GM06990 (cell line): ENCODE measurements around the gene MAP3K20.

Experiments used
- DNase-seq: peaks from one replicate; pipeline ENCODE4 v3.0.0-alpha.2; 2011; ENCODE audit not compliant: insufficient read length; ENCODE audit errors: extremely low read depth
- H3K27me3 ChIP-seq: replicated peaks from 2 replicates; pipeline ENCODE4 v1.6.0; 2011; ENCODE audit warnings: low read length; ENCODE audit not compliant: control insufficient read depth, insufficient read depth
- H3K36me3 ChIP-seq: 2 replicates; pipeline ENCODE4 v1.5.1; 2011; ENCODE audit warnings: low read length; ENCODE audit not compliant: control insufficient read depth, insufficient read depth
- H3K4me3 ChIP-seq: replicated peaks from 2 replicates; pipeline ENCODE4 v1.5.1; 2011; ENCODE audit warnings: low read depth, mild to moderate bottlenecking, control low read depth, low read length
- CTCF ChIP-seq: IDR thresholded peaks from 2 replicates; pipeline ENCODE4 v1.5.1; 2011; ENCODE audit warnings: low read length, control low read depth, mild to moderate bottlenecking, inconsistent platforms; ENCODE audit not compliant: insufficient read depth, poor library complexity, severe bottlenecking

MAP3K20 gene

GRCh38 chr2:173054466-173054865 lies 21.2 kb upstream of the MAP3K20 start:
- H3K27me3 ChIP-seq, result no peaks in the 10 kb centered on the region
- no peak overlapping the region for H3K4me3 ChIP-seq
- TF ChIP-seq CTCF, result no peak
- no peak for DNase-seq
- no peaks in the 10 kb centered on the region for H3K36me3 ChIP-seq

DNA sequence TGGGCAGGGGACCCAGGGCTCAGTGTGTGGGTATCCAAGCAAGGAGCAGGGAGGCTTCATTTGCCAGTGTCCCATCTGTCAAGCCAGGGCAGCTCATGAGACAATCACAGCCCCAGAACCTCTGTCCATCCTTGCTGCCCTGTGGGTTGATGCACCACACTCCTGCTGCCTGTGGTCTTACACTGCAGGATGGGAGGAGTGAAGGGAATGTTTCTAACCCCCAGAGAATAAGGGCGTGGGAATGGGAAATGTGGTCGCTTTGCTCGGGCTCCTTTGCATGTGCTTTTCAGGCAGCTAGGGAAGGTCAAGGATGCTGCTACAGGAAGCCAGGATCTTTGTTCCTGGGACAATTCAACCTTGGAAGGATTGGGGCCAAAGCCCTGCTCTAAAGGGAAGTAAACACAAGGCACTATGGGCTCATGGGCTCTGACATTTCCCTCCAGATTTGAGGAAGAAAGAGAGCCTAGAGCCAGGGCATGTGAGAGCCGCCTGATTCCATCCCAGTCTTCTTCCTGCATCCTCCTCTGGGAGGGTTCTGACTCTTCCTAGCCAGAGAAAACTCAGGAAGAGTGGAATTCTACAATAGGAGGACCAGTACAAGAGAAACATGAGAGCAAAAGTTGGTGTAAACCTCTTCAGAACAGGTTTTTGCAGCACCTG lies 18.8 kb upstream of the MAP3K20 start:
- no peaks in the 10 kb centered on the region for H3K36me3 ChIP-seq
- H3K27me3 ChIP-seq, result no peaks in the 10 kb centered on the region
- DNase-seq, result no peak
- TF ChIP-seq CTCF, result no peak
- H3K4me3 ChIP-seq, result no peak overlapping the region

GRCh38 chr2:173058097-173058496 lies 17.5 kb upstream of the MAP3K20 start:
- no peak overlapping the region for H3K4me3 ChIP-seq
- TF ChIP-seq CTCF, result no peak
- no peaks in the 10 kb centered on the region for H3K27me3 ChIP-seq
- H3K36me3 ChIP-seq, result no peaks in the 10 kb centered on the region
- DNase-seq, result no peak

- DNase-seq, result no peak
- no peak for TF ChIP-seq CTCF
- H3K36me3 ChIP-seq, result no peaks in the 10 kb centered on the region
- no peaks in the 10 kb centered on the region for H3K27me3 ChIP-seq
- H3K4me3 ChIP-seq, result no peak overlapping the region
These were observed 17.0 kb upstream of the MAP3K20 start for GRCh38 chr2:173058673-173059072.

DNA sequence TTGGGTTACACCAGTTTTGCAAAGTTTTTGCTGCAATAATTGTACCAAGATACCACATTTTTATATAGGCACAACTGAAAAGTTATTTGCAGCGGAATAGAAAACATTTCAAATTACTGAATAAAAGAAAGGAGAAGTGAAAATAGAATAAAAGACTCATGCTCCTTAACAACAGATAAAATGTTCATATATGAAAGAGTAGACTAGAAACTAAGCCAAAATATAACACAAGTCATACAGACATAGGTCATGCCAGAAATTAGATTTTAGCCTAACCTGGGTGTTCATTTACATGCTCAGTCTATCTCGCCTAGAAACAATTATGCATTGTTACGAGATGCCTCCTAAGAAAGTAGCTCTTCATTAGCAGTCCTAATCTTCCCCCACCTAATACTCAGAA lies 16.4 kb upstream of the MAP3K20 start:
- no peak for DNase-seq
- H3K27me3 ChIP-seq, result no peaks in the 10 kb centered on the region

More for the DNA sequence above, 16.4 kb upstream of the MAP3K20 start:
- no peaks in the 10 kb centered on the region for H3K36me3 ChIP-seq
- no peak overlapping the region for H3K4me3 ChIP-seq
- TF ChIP-seq CTCF, result no peak
